ENCODE data around the gene ATP6V0E1. TPM values are rescaled to one million over a fixed set of nuclear protein-coding genes. Genes with fewer than 3 reads are reported as not detected.

Gene ATP6V0E1
- total RNA-seq, 3 donors from 2014 or later = 173 to 219 (median 185) TPM

DNA sequence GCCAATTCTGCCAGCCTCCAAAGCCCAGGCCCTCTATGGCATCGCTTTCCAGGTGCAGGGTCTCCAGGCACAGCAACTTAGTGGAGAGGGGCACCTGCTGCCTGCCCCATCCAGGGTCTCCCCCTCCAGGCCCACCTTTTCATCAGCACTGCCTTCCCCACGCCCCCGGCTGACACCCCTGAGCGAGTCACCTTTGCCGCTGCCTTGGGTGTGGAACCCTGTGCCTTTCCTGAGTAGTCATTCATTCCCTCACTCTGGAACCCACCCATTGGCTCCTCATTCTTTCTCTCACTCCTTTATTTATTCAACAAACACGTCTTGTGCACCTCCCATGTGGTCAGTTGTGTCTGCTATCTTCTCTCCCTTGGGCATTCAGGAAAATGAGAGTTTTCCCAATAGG, 38.8 kb upstream of the ATP6V0E1 start:
- no peak for DNase-seq (ENCODE audit: low spot score in 2 of 2)
- Histone ChIP-seq H3K4me1 (no peaks in the 10 kb centered on the region), H3K4me3 (no peak overlapping the region), H3K36me3 (no peaks in the 10 kb centered on the region), H3K27me3 (no peaks in the 10 kb centered on the region), H3K9me3 (no peaks in the 10 kb centered on the region), H3K27ac (no peak overlapping the region)
- TF ChIP-seq CTCF (IDR thresholded peaks at IDR 0.05) (no peak), POLR2A (IDR thresholded peaks at IDR 0.05) (no peak), POLR2AphosphoS5 (IDR thresholded peaks at IDR 0.05) (no peak)
- intact Hi-C loops (cut with DNase I; ENCODE audit: low total_unique reads) = loop anchor here (10.0 kb wide), 1 partner anchor 480 kb away; no protein-coding TSS in a partner anchor

DNA sequence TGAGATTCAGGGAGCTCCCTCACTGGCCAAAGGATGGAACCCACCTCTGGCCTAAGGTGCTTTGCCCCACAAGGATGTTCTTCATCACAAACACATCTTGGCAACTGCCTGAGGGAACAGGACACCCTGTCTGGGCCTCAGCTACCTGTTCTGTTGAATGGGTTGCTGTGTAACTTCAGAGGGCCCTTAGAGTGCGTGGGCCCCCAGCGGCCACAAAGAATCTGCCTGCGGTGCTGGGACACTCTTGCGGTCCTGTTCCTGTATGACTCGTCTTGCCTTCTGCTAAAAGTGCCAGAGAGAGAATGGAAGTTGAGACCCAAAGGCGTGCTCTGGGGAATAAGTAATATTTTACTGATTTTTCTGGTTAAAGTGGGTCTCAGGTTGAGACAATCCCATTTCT, 38.4 kb upstream of the ATP6V0E1 start:
- Histone ChIP-seq H3K4me1 (no peaks in the 10 kb centered on the region), H3K27ac (no peak overlapping the region), H3K36me3 (no peaks in the 10 kb centered on the region), H3K4me3 (no peak overlapping the region), H3K27me3 (no peaks in the 10 kb centered on the region), H3K9me3 (no peaks in the 10 kb centered on the region)
- no peak for TF ChIP-seq CTCF (IDR thresholded peaks at IDR 0.05)
- TF ChIP-seq POLR2AphosphoS5 (IDR thresholded peaks at IDR 0.05) = no peak
- no peak for TF ChIP-seq POLR2A (IDR thresholded peaks at IDR 0.05)
- DNase-seq (ENCODE audit: low spot score in 2 of 2) = no peak
- intact Hi-C loops (cut with DNase I; ENCODE audit: low total_unique reads) = loop anchor here (10.0 kb wide), 1 partner anchor 480 kb away; no protein-coding TSS in a partner anchor

GRCh38 chr5:172946146-172946545, 37.4 kb upstream of the ATP6V0E1 start:
- H3K4me3 ChIP-seq = no peak overlapping the region
- no peak for DNase-seq (ENCODE audit: low spot score in 2 of 2)
- TF ChIP-seq POLR2A (IDR thresholded peaks at IDR 0.05) (no peak), CTCF (IDR thresholded peaks at IDR 0.05) (no peak), POLR2AphosphoS5 (IDR thresholded peaks at IDR 0.05) (no peak)
- H3K9me3 ChIP-seq = no peaks in the 10 kb centered on the region
- no peaks in the 10 kb centered on the region for H3K36me3 ChIP-seq
- H3K27ac ChIP-seq = no peak overlapping the region
- intact Hi-C loops (cut with DNase I; ENCODE audit: low total_unique reads) = loop anchor here (10.0 kb wide), 1 partner anchor 481 kb away; no protein-coding TSS in a partner anchor
- H3K27me3 ChIP-seq = no peaks in the 10 kb centered on the region
- H3K4me1 ChIP-seq = no peaks in the 10 kb centered on the region

- H3K4me3 ChIP-seq = no peak overlapping the region
- H3K4me1 ChIP-seq = no peaks in the 10 kb centered on the region
- H3K36me3 ChIP-seq = no peaks in the 10 kb centered on the region
- H3K27ac ChIP-seq = no peak overlapping the region
- TF ChIP-seq POLR2AphosphoS5 (IDR thresholded peaks at IDR 0.05) = no peak
- no peak for TF ChIP-seq CTCF (IDR thresholded peaks at IDR 0.05)
- no peak for TF ChIP-seq POLR2A (IDR thresholded peaks at IDR 0.05)
- H3K9me3 ChIP-seq = no peaks in the 10 kb centered on the region
- intact Hi-C loops (cut with DNase I; ENCODE audit: low total_unique reads) = loop anchor here (10.0 kb wide), 1 partner anchor 485 kb away; no protein-coding TSS in a partner anchor
- H3K27me3 ChIP-seq = no peaks in the 10 kb centered on the region
- DNase-seq (ENCODE audit: low spot score in 2 of 2) = no peak
Observed at GRCh38 chr5:172949426-172949825, 34.1 kb upstream of the ATP6V0E1 start.

DNA sequence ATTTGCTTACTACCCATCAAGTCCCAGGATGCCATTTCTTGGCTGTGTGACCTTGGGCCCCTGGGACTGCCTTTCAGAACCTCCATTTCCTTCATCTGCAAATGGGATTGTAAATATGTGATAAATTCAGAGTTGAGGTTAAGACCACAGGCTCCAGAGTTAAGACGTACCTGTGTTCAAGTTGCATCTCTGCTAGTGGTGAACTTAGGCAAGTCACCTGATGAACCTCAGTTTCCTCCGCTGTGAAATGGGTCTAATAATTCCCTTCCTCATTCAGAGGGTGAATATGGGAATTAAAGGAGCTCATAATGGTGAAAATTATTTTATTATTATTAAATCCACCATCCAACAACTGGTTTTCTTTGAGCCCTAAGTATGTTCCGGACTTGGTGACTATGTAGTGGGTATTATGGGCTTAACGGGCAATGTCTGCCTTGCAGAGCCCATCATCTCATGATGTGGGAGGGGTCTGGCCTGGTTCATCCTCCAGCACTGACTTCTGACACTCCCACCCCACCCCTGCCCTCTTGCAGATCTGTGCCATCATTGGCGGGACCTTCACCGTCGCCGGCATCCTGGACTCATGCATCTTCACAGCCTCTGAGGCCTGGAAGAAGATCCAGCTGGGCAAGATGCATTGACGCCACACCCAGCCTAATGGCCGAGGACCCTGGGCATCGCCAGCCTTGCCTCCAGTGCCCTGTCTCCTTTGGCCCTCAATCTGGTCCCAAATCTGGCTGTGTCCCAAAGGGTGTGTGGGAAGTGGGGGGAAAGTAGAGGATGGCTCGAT, 33.2 kb upstream of the ATP6V0E1 start:
- DNase-seq (ENCODE audit: low spot score in 2 of 2) = no peak
- TF ChIP-seq POLR2A (IDR thresholded peaks at IDR 0.05) (no peak), POLR2AphosphoS5 (IDR thresholded peaks at IDR 0.05) (no peak), CTCF (IDR thresholded peaks at IDR 0.05) (no peak)
- Histone ChIP-seq H3K9me3 (no peaks in the 10 kb centered on the region), H3K27me3 (no peaks in the 10 kb centered on the region), H3K4me3 (no peak overlapping the region), H3K27ac (no peak overlapping the region), H3K36me3 (no peaks in the 10 kb centered on the region), H3K4me1 (no peaks in the 10 kb centered on the region)
- intact Hi-C loops (cut with DNase I; ENCODE audit: low total_unique reads) = no loop called here

Data from breast epithelium (tissue), 4 donors.